Muscle of arm (tissue), 12 donors: Measurements from ENCODE around the gene C3orf33. TPM values are rescaled to one million over a fixed set of nuclear protein-coding genes. Genes with fewer than 3 reads are reported as not detected.

Experiments
- DNase-seq: peaks from one replicate; pipeline ENCODE4 v3.0.0-alpha.2; 2013
- polyA plus RNA-seq, 12 donors: library from polyadenylated mRNA; unstranded; fragments of 120-200 nt; gene quantifications; one replicate each; pipeline ENCODE4 v1.2.1, GENCODE V29; 2013; ENCODE audit not compliant: insufficient read length in 12 of 12

Gene C3orf33
- polyA plus RNA-seq, 12 donors, result 3.0 to 6.2 (median 4.1) TPM; not detected in 2

GRCh38 chr3:155743606-155744005 is 62.5 kb downstream of the C3orf33 start:
- DNase-seq, result no peak

GRCh38 chr3:155742349-155742965 is 63.6 kb downstream of the C3orf33 start:
- no peak for DNase-seq

- no peak for DNase-seq
These were observed 64.5 kb downstream of the C3orf33 start for GRCh38 chr3:155741603-155742002.

- DNase-seq, result no peak
These were observed 65.0 kb downstream of the C3orf33 start for GRCh38 chr3:155741101-155741500.

- DNase-seq, result no peak
These were observed 66.9 kb downstream of the C3orf33 start for GRCh38 chr3:155739154-155739553.

- DNase-seq, result no peak
These were observed 67.5 kb downstream of the C3orf33 start for GRCh38 chr3:155738580-155739076.

- DNase-seq, result no peak
These were observed 68.1 kb downstream of the C3orf33 start for GRCh38 chr3:155737844-155738460.

GRCh38 chr3:155736381-155736780 is 69.7 kb downstream of the C3orf33 start:
- no peak for DNase-seq

- no peak for DNase-seq
These were observed 75.2 kb downstream of the C3orf33 start for GRCh38 chr3:155730843-155731242.

GRCh38 chr3:155727836-155728235 is 78.2 kb downstream of the C3orf33 start:
- DNase-seq, result no peak

- no peak for DNase-seq
These were observed 91.8 kb downstream of the C3orf33 start for GRCh38 chr3:155714295-155714718.

Other genes with a start within 250 kb of the C3orf33 start
- under 1 TPM in 10 of 12 donors, not detected in 2; 0.20 to 0.97 (median 0.40) TPM for gene PLCH1, start 61.2 kb downstream of the C3orf33 start, polyA plus RNA-seq
- gene SLC33A1, start 48.1 kb upstream of the C3orf33 start, polyA plus RNA-seq, result 10 to 100 TPM in 11 of 12 donors, not detected in 1; 13.1 to 20.8 (median 17.6) TPM
- gene GMPS, start 64.4 kb upstream of the C3orf33 start, polyA plus RNA-seq, result 10 to 100 TPM in 11 of 12 donors, not detected in 1; 32.7 to 59.3 (median 49.2) TPM